ENCODE data around the gene SLC38A4. TPM values are rescaled to one million over a fixed set of nuclear protein-coding genes. Genes with fewer than 3 reads are reported as not detected.

Gene SLC38A4
- total and polyA plus RNA-seq, 2 of the 8 experiments (the other 6 are each of a cell fraction or from before 2014, with no cell fraction given), result 6.7 to 15.4 TPM

DNA sequence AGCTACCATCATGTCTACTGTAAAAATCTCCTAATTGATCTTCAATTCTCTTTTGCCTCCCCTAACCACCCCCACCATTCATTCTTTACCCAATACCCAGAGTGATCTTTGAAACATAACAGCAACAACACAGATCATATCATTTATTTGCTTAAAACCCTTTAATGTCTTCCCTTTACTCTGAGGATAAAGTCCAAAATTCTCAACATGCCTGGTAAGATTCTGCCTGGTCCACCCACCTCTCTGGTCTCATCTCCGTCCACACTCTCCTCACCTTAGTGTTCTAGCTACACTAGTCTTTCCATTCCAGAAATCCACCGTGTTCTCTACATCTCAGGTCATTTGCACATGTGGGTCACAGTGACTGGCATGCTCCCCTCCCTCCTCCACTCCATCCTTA, 27.7 kb downstream of the SLC38A4 start:
- H3K23ac ChIP-seq (ENCODE audit: insufficient read length), result no peak overlapping the region
- no peak overlapping the region for H2BK12ac ChIP-seq (ENCODE audit: low read depth, low read length)
- no peak overlapping the region for H2BK15ac ChIP-seq (ENCODE audit: low read length)
- no peaks in the 10 kb centered on the region for H3K36me3 ChIP-seq (ENCODE audit: control insufficient read depth in 2 of 4, insufficient read depth in 4 of 4, low read length in 3 of 4)
- DNase-seq (ENCODE audit: low read depth in 1 of 2, low spot score in 2 of 2), result no peak
- H3K4ac ChIP-seq (replicated peaks; ENCODE audit: insufficient read length, low read depth, low read length), result no peak overlapping the region
- no peak overlapping the region for H2AK5ac ChIP-seq (ENCODE audit: low read depth, low read length)
- H4K8ac ChIP-seq (ENCODE audit: extremely low read depth, insufficient read depth, low read length), result no peak overlapping the region
- no peaks in the 10 kb centered on the region for H3K9me3 ChIP-seq (ENCODE audit: insufficient read depth in 2 of 2, low read depth in 1 of 2, low read length in 1 of 2)
- TF ChIP-seq HDAC6 (IDR thresholded peaks at IDR 0.05; ENCODE audit: low read depth, low read length) (no peak), TAF1 (IDR thresholded peaks at IDR 0.05; ENCODE audit: low read depth, low read length) (no peak), KDM4A (IDR thresholded peaks at IDR 0.05; ENCODE audit: low read depth, low read length, severe bottlenecking) (no peak), CBX5 (IDR thresholded peaks at IDR 0.05; ENCODE audit: low read depth, low read length) (no peak)
- TF ChIP-seq, protein P1, sequence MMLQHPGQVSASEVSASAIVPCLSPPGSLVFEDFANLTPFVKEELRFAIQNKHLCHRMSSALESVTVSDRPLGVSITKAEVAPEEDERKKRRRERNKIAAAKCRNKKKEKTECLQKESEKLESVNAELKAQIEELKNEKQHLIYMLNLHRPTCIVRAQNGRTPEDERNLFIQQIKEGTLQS (IDR thresholded peaks at IDR 0.05; ENCODE audit: insufficient read depth, low read depth, low read length), result no peak
- H2BK20ac ChIP-seq (ENCODE audit: low read length), result no peak overlapping the region
- no peak overlapping the region for H2BK5ac ChIP-seq (ENCODE audit: low read depth, low read length)
- peak overlapping the region in 1 of 4 experiments; percentile 19; a peak in 1 of 7 replicates for H3K9ac ChIP-seq (replicated peaks in 1 of 4; ENCODE audit: extremely low read depth in 1 of 4, low read depth in 3 of 4, low read length in 3 of 4)
- H3K79me1 ChIP-seq (ENCODE audit: low read depth, low read length), result no peaks in the 10 kb centered on the region
- H4K20me1 ChIP-seq (replicated peaks in 1 of 2; ENCODE audit: control insufficient read depth in 1 of 2, insufficient read depth in 2 of 2, low read length in 2 of 2), result no peaks in the 10 kb centered on the region
- H3K4me3 ChIP-seq (ENCODE audit: extremely low read depth in 1 of 4, insufficient read depth in 2 of 4, low read depth in 3 of 4, low read length in 4 of 4), result no peak overlapping the region
- H3K4me1 ChIP-seq (replicated peaks in 1 of 4; ENCODE audit: control insufficient read depth in 3 of 4, insufficient read depth in 4 of 4, low read length in 3 of 4), result no peaks in the 10 kb centered on the region
- POLR2A ChIA-PET (ENCODE audit: partially characterized antibody), result no interaction called here
- H3K27me3 ChIP-seq (replicated peaks in 1 of 4; ENCODE audit: control insufficient read depth in 3 of 4, extremely low read depth in 1 of 4, insufficient read depth in 3 of 4, low read length in 3 of 4), result no peaks in the 10 kb centered on the region
- no peak overlapping the region for H3K18ac ChIP-seq (ENCODE audit: extremely low read depth, low read length)
- 86% methylated on average over 2 of the region's 2 CpGs; no CpG with 5 or more reads in 1 of the 2 experiments for WGBS, 2 experiments (ENCODE audit: extremely low coverage in 1 of 2, insufficient coverage in 1 of 2, insufficient read length in 1 of 2, insufficient replicate concordance in 2 of 2, low coverage in 1 of 2, low lambda C conversion rate in 2 of 2, missing lambda C conversion rate in 1 of 2)
- H2AFZ ChIP-seq (ENCODE audit: low read length), result no peak overlapping the region
- no peaks in the 10 kb centered on the region; the same call in 1 of the 2 replicates for H3K23me2 ChIP-seq (ENCODE audit: low read depth, low read length)
- H3K56ac ChIP-seq (replicated peaks; ENCODE audit: insufficient read length, low read depth, low read length), result peak overlapping the region; percentile 89
- H3K4me2 ChIP-seq (ENCODE audit: insufficient read depth in 1 of 2, low read depth in 2 of 2, low read length in 2 of 2), result no peak overlapping the region
- FAIRE-seq, result no peak
- no peak overlapping the region for H4K5ac ChIP-seq (ENCODE audit: insufficient read length, low read depth, low read length)
- H2BK120ac ChIP-seq (replicated peaks; ENCODE audit: low read depth, low read length), result no peak overlapping the region
- CTCF ChIA-PET (ENCODE audit: partially characterized antibody), result no interaction called here
- H3K79me2 ChIP-seq (ENCODE audit: control insufficient read depth in 1 of 2, insufficient read depth in 2 of 2, low read length in 2 of 2), result no peaks in the 10 kb centered on the region
- H3K27ac ChIP-seq (ENCODE audit: low read depth, low read length), result no peak overlapping the region
- H3K14ac ChIP-seq (ENCODE audit: insufficient read length), result no peak overlapping the region
- no peak overlapping the region for H4K91ac ChIP-seq (replicated peaks; ENCODE audit: insufficient read length, low read length)
